Muscle of leg (tissue), 11 donors: ENCODE data around the gene TRUB1. TPM values are rescaled to one million over a fixed set of nuclear protein-coding genes. Genes with fewer than 3 reads are reported as not detected.

Experiments used
- DNase-seq: peaks from one replicate; pipeline ENCODE4 v3.0.0; 2013
- H3K27ac ChIP-seq: one replicate; pipeline ENCODE4 v1.5.1; 2013; ENCODE audit warnings: mild to moderate bottlenecking, low read length, control low read depth
- H3K27me3 ChIP-seq: one replicate; pipeline ENCODE4 v1.6.1; 2013; ENCODE audit warnings: low read length; ENCODE audit not compliant: control insufficient read depth, insufficient read depth
- H3K36me3 ChIP-seq: one replicate; pipeline ENCODE4 v1.6.1; 2013; ENCODE audit warnings: low read length; ENCODE audit not compliant: control insufficient read depth, insufficient read depth
- H3K4me1 ChIP-seq: one replicate; pipeline ENCODE4 v1.6.1; 2013; ENCODE audit warnings: low read length; ENCODE audit not compliant: control insufficient read depth, insufficient read depth
- H3K4me3 ChIP-seq: one replicate; pipeline ENCODE4 v1.5.1; 2013; ENCODE audit warnings: low read length, control low read depth
- H3K9me3 ChIP-seq: replicated peaks from 2 replicates; pipeline ENCODE4 v1.6.1; 2013; ENCODE audit warnings: low read depth, low read length; ENCODE audit not compliant: control insufficient read depth
- WGBS: methylation state at CpG from one replicate; pipeline ENCODE4 v1.1.5; 2013; ENCODE audit warnings: missing lambda C conversion rate; ENCODE audit not compliant: insufficient coverage; 5-methylcytosine and 5-hydroxymethylcytosine counted together
- polyA plus RNA-seq, 8 donors: library from polyadenylated mRNA; unstranded; fragments of 120-200 nt; gene quantifications; one replicate each; pipeline versions ENCODE4 v1.2.1 to v1.2.3, GENCODE V29; 2013; ENCODE audit warnings: inconsistent platforms in 1 of 8, low replicate concordance in 1 of 8; ENCODE audit not compliant: insufficient read length in 8 of 8, insufficient read depth in 1 of 8
- total RNA-seq: library from RNA; stranded (reverse); fragments of 120-200 nt; gene quantifications from one replicate; pipeline ENCODE4 v1.2.4, GENCODE V29; 2013

The TRUB1 gene
- total and polyA plus RNA-seq, 9 donors, result 17.0 to 22.3 (median 18.5) TPM

DNA sequence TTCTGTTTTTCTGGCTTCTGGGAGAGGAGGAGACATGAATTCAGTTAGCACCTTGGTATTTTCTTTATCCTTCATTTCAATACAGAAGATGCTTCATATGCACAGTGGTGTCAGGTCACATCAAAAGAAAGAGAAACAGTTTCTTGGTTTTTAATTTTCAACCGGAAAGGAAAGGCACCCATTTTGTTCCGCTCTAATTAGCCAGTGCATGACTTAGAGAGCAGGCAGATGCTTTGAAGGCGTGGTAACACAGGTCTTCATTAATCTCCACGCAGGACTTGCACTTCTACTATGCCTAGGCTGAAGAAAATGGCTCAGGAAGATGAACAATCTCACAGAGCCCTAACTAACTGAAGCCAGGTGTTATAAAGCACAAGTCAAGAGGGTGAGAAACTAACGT lies 84.7 kb downstream of the TRUB1 start:
- no peak overlapping the region for H3K4me3 ChIP-seq
- no peak for DNase-seq
- no peaks in the 10 kb centered on the region for H3K9me3 ChIP-seq
- no peaks in the 10 kb centered on the region for H3K36me3 ChIP-seq
- no peaks in the 10 kb centered on the region for H3K4me1 ChIP-seq
- H3K27ac ChIP-seq, result no peak overlapping the region
- WGBS, result 53% methylated on average over 4 of the region's 5 CpGs
- H3K27me3 ChIP-seq, result no peaks in the 10 kb centered on the region

- 20% methylated on average over 4 of the region's 8 CpGs for WGBS
- peak; percentile 13 for DNase-seq
Measured at GRCh38 chr10:115023715-115024114, 85.7 kb downstream of the TRUB1 start.

GRCh38 chr10:115024371-115024770 lies 86.4 kb downstream of the TRUB1 start:
- no peak for DNase-seq
- Histone ChIP-seq H3K4me1 (no peaks in the 10 kb centered on the region), H3K9me3 (no peaks in the 10 kb centered on the region), H3K27ac (no peak overlapping the region), H3K27me3 (no peaks in the 10 kb centered on the region), H3K36me3 (no peaks in the 10 kb centered on the region), H3K4me3 (no peak overlapping the region)
- WGBS, result 64% methylated on average over 6 of the region's 9 CpGs

More at GRCh38 chr10:115023715-115024114, 85.7 kb downstream of the TRUB1 start:
- H3K27ac ChIP-seq, result no peak overlapping the region
- no peaks in the 10 kb centered on the region for H3K36me3 ChIP-seq
- no peak overlapping the region for H3K4me3 ChIP-seq
- H3K9me3 ChIP-seq, result no peaks in the 10 kb centered on the region
- H3K4me1 ChIP-seq, result no peaks in the 10 kb centered on the region
- H3K27me3 ChIP-seq, result no peaks in the 10 kb centered on the region

DNA sequence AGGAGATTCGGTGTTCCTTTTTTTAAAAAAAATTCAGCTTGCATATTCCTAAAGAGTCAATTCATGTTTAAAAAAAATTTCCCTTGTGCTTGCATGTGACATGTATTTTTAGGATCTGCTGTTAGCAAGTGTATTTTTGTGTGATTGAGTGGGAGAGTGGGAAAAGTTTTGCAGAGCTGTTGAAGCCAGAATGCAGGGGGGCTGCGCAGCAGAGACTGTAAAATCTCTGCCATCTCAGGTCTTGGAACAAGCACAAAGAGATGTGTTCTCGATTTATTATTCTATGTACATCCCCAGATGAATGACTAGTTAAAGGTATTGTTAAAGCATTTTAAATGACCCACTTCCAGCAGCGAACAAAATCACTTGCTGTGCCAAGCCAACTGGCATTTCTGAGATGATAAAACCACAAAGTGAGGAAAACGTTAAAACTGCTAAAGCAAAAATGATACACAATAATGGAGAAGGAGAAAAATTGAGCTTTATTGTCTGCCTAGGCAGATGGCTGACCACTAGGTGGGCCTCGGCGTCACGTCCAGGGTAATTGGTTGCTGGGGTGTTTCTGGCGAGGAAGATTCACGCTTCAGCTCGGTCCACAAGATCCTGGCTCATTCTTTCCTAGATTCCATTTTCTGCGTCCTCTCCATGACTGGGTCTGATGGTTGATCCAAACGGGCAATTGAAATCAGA lies 88.2 kb downstream of the TRUB1 start:
- 42% methylated on average over 5 of the region's 13 CpGs for WGBS
- Histone ChIP-seq H3K27me3 (no peaks in the 10 kb centered on the region), H3K36me3 (no peaks in the 10 kb centered on the region), H3K27ac (no peak overlapping the region), H3K4me3 (no peak overlapping the region), H3K4me1 (no peaks in the 10 kb centered on the region), H3K9me3 (no peaks in the 10 kb centered on the region)
- DNase-seq, result no peak

DNA sequence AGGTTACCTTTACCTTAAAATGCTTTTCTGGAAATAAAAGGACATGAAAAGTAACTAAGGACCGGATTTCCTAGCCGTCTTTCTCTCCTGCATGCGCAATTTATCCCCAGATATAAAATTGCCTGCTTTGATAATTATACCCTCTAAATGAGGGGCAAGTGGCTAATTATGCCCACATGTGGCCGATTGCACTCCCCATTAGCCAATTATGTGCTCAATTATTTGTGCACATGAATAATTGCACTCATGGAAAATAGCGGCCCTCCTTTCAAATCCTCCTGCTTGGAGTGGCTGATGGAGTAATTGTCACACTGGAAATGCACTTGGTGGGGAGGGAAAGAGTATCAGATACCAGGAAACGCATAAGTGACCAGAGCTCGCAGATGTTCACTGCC lies 88.7 kb downstream of the TRUB1 start:
- no peaks in the 10 kb centered on the region for H3K27me3 ChIP-seq
- WGBS, result 49% methylated on average over 2 of the region's 7 CpGs
- no peak overlapping the region for H3K4me3 ChIP-seq
- no peaks in the 10 kb centered on the region for H3K4me1 ChIP-seq
- no peak for DNase-seq
- H3K27ac ChIP-seq, result no peak overlapping the region
- no peaks in the 10 kb centered on the region for H3K9me3 ChIP-seq
- no peaks in the 10 kb centered on the region for H3K36me3 ChIP-seq

Other genes with a start within 250 kb of the TRUB1 start
- gene FHIP2A, start 116.4 kb upstream of the TRUB1 start, total RNA-seq, result 14.1 TPM
- gene FHIP2A, start 116.4 kb upstream of the TRUB1 start, polyA plus RNA-seq, result 10 to 100 TPM; 15.4 to 21.5 (median 17.9) TPM
- 7.1 TPM for gene ATRNL1, start 155.2 kb downstream of the TRUB1 start, total RNA-seq
- 1 to 10 TPM in 3 of 8 donors, under 1 TPM in 5; 0.42 to 2.0 (median 0.89) TPM for gene ATRNL1, start 155.2 kb downstream of the TRUB1 start, polyA plus RNA-seq